Measurements from ENCODE around the gene ATP9A.

ATP9A gene

DNA sequence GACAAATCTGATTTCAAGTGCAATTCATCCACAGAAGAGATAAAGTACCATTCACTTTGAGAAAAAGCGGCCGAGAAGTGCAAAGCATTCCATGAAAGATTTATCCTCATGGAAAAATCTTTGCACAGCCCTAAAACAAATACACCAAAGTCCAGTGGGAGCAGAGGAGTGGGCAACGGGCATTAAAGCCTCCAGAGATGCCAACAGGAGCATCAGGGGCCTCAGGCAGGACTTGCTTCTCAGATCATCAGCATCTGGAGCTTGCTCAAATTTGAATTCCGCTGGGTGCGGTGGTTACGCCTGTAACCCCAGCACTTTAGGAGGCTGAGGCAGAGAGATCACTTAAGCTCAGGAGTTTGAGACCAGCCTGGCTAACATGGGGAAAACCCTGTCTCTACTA lies 115.0 kb downstream of the ATP9A start:
- Histone ChIP-seq H4K91ac (ENCODE audit: low read depth, low read length, poor library complexity) (no peak overlapping the region), H2BK12ac (ENCODE audit: low read length) (no peak overlapping the region), H2AK5ac (ENCODE audit: low read depth, low read length) (no peak overlapping the region), H2BK5ac (ENCODE audit: low read length) (no peak overlapping the region), H3K14ac (ENCODE audit: low read length) (no peak overlapping the region), H3K27ac (replicated peaks; ENCODE audit: low read length) (no peak overlapping the region), H3K4me2 (ENCODE audit: insufficient read depth, low read length, poor library complexity, severe bottlenecking) (no peak overlapping the region), H3K4me1 (ENCODE audit: control insufficient read depth in 2 of 2, insufficient read depth in 1 of 2, low read depth in 1 of 2, low read length in 2 of 2) (no peaks in the 10 kb centered on the region), H2BK120ac (ENCODE audit: low read depth, low read length) (no peak overlapping the region), H3K4ac (ENCODE audit: low read length) (no peak overlapping the region), H3K9ac (ENCODE audit: low read depth, low read length, poor library complexity) (no peak overlapping the region), H3K23ac (ENCODE audit: low read depth, low read length, poor library complexity) (no peak overlapping the region), H3K79me1 (ENCODE audit: low read depth, low read length) (no peaks in the 10 kb centered on the region), H3K18ac (ENCODE audit: low read length) (no peak overlapping the region), H4K8ac (ENCODE audit: low read depth, low read length) (no peak overlapping the region), H3K36me3 (replicated peaks in 1 of 2; ENCODE audit: control insufficient read depth in 2 of 2, insufficient read depth in 2 of 2, low read length in 2 of 2) (peaks cover 0 to 57% of the 10 kb centered on the region in 2 donors), H2AFZ (ENCODE audit: low read length) (no peak overlapping the region), H3K27me3 (ENCODE audit: control insufficient read depth in 3 of 3, insufficient read depth in 3 of 3, low read depth in 1 of 3, low read length in 3 of 3) (no peaks in the 10 kb centered on the region), H3K4me3 (ENCODE audit: low read length in 2 of 2) (no peak overlapping the region), H3K9me3 (replicated peaks in 1 of 2; ENCODE audit: control insufficient read depth in 2 of 2, insufficient read depth in 1 of 2, low read depth in 1 of 2, low read length in 2 of 2) (no peaks in the 10 kb centered on the region), H2BK15ac (ENCODE audit: low read length) (no peak overlapping the region)
- no peak for DNase-seq (ENCODE audit: low spot score)
- WGBS, 2 donors (ENCODE audit: extremely low coverage in 2 of 2, insufficient read length in 2 of 2, insufficient replicate concordance in 1 of 2) = no CpG with 5 or more reads among the region's 6 CpGs

DNA sequence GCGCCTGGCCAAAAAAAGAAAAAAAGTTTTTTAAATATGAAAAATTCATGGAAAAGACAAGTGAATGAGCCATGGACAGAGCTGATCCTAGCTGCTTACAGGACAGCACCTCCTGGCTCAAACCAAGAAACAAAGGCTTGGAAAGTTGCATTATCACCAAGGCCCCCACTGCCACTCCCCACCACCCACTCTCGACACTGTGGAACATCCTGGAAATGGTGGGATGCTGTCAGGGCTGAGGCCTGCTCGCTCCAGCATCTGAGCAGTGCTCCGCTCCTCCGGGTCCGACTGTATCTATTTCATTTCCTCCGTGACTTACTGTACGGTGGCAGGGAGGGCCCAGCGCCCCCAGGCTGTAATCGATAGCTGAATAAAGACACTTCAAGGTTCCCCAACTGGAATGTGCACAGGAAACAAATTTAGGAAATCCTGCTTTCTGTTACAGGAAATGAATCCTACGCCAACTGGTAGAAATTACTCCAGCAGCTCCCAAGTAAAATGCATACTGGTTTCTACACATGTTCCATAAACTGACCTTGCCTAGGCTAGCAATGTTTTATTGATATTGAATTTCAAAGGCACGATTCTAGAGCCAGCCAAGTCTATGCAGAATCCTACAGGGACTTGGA lies 116.2 kb downstream of the ATP9A start:
- DNase-seq (ENCODE audit: low spot score) = no peak
- Histone ChIP-seq H3K4me1 (ENCODE audit: control insufficient read depth in 2 of 2, insufficient read depth in 1 of 2, low read depth in 1 of 2, low read length in 2 of 2) (no peaks in the 10 kb centered on the region), H3K4me2 (ENCODE audit: insufficient read depth, low read length, poor library complexity, severe bottlenecking) (no peak overlapping the region), H3K27ac (replicated peaks; ENCODE audit: low read length) (no peak overlapping the region), H3K27me3 (ENCODE audit: control insufficient read depth in 3 of 3, insufficient read depth in 3 of 3, low read depth in 1 of 3, low read length in 3 of 3) (no peaks in the 10 kb centered on the region), H3K23ac (ENCODE audit: low read depth, low read length, poor library complexity) (no peak overlapping the region), H3K9me3 (replicated peaks in 1 of 2; ENCODE audit: control insufficient read depth in 2 of 2, insufficient read depth in 1 of 2, low read depth in 1 of 2, low read length in 2 of 2) (no peaks in the 10 kb centered on the region), H4K91ac (ENCODE audit: low read depth, low read length, poor library complexity) (no peak overlapping the region), H4K8ac (ENCODE audit: low read depth, low read length) (no peak overlapping the region), H2BK15ac (ENCODE audit: low read length) (no peak overlapping the region), H3K14ac (ENCODE audit: low read length) (no peak overlapping the region), H3K9ac (ENCODE audit: low read depth, low read length, poor library complexity) (no peak overlapping the region), H3K4ac (ENCODE audit: low read length) (no peak overlapping the region), H3K18ac (ENCODE audit: low read length) (no peak overlapping the region), H3K36me3 (replicated peaks in 1 of 2; ENCODE audit: control insufficient read depth in 2 of 2, insufficient read depth in 2 of 2, low read length in 2 of 2) (peaks cover 0 to 47% of the 10 kb centered on the region in 2 donors), H2BK120ac (ENCODE audit: low read depth, low read length) (no peak overlapping the region), H3K79me1 (ENCODE audit: low read depth, low read length) (no peaks in the 10 kb centered on the region), H2BK12ac (ENCODE audit: low read length) (no peak overlapping the region), H3K4me3 (ENCODE audit: low read length in 2 of 2) (no peak overlapping the region), H2BK5ac (ENCODE audit: low read length) (no peak overlapping the region), H2AFZ (ENCODE audit: low read length) (no peak overlapping the region), H2AK5ac (ENCODE audit: low read depth, low read length) (no peak overlapping the region)
- no CpG with 5 or more reads among the region's 12 CpGs for WGBS, 2 donors (ENCODE audit: extremely low coverage in 2 of 2, insufficient read length in 2 of 2, insufficient replicate concordance in 1 of 2)

- no peaks in the 10 kb centered on the region for H3K9me3 ChIP-seq (replicated peaks in 1 of 2; ENCODE audit: control insufficient read depth in 2 of 2, insufficient read depth in 1 of 2, low read depth in 1 of 2, low read length in 2 of 2)
- H3K4me2 ChIP-seq (ENCODE audit: insufficient read depth, low read length, poor library complexity, severe bottlenecking) = no peak overlapping the region
- H2BK12ac ChIP-seq (ENCODE audit: low read length) = no peak overlapping the region
- no peak overlapping the region for H3K4ac ChIP-seq (ENCODE audit: low read length)
- no peaks in the 10 kb centered on the region for H3K79me1 ChIP-seq (ENCODE audit: low read depth, low read length)
- H4K91ac ChIP-seq (ENCODE audit: low read depth, low read length, poor library complexity) = no peak overlapping the region
- no peak overlapping the region for H2BK120ac ChIP-seq (ENCODE audit: low read depth, low read length)
- DNase-seq (ENCODE audit: low spot score) = no peak
- H2AFZ ChIP-seq (ENCODE audit: low read length) = no peak overlapping the region
- H3K18ac ChIP-seq (ENCODE audit: low read length) = no peak overlapping the region
- WGBS, 2 donors (ENCODE audit: extremely low coverage in 2 of 2, insufficient read length in 2 of 2, insufficient replicate concordance in 1 of 2) = no CpG with 5 or more reads among the region's 5 CpGs
- no peak overlapping the region for H2AK5ac ChIP-seq (ENCODE audit: low read depth, low read length)
- no peaks in the 10 kb centered on the region for H3K27me3 ChIP-seq (ENCODE audit: control insufficient read depth in 3 of 3, insufficient read depth in 3 of 3, low read depth in 1 of 3, low read length in 3 of 3)
- no peak overlapping the region for H2BK5ac ChIP-seq (ENCODE audit: low read length)
- H2BK15ac ChIP-seq (ENCODE audit: low read length) = no peak overlapping the region
- H3K4me3 ChIP-seq (ENCODE audit: low read length in 2 of 2) = no peak overlapping the region
- H3K14ac ChIP-seq (ENCODE audit: low read length) = no peak overlapping the region
- no peak overlapping the region for H3K9ac ChIP-seq (ENCODE audit: low read depth, low read length, poor library complexity)
- no peak overlapping the region for H4K8ac ChIP-seq (ENCODE audit: low read depth, low read length)
- H3K36me3 ChIP-seq (replicated peaks in 1 of 2; ENCODE audit: control insufficient read depth in 2 of 2, insufficient read depth in 2 of 2, low read length in 2 of 2) = peaks cover 0 to 34% of the 10 kb centered on the region in 2 donors
- H3K4me1 ChIP-seq (ENCODE audit: control insufficient read depth in 2 of 2, insufficient read depth in 1 of 2, low read depth in 1 of 2, low read length in 2 of 2) = peaks cover 0 to 4% of the 10 kb centered on the region in 2 donors
- H3K27ac ChIP-seq (replicated peaks; ENCODE audit: low read length) = no peak overlapping the region
- no peak overlapping the region for H3K23ac ChIP-seq (ENCODE audit: low read depth, low read length, poor library complexity)
Measured at GRCh38 chr20:51650685-51651134, 117.5 kb downstream of the ATP9A start.

GRCh38 chr20:51648571-51648947 lies 119.6 kb downstream of the ATP9A start:
- Histone ChIP-seq H3K18ac (ENCODE audit: low read length) (no peak overlapping the region), H3K14ac (ENCODE audit: low read length) (no peak overlapping the region), H3K23ac (ENCODE audit: low read depth, low read length, poor library complexity) (no peak overlapping the region), H3K27me3 (ENCODE audit: control insufficient read depth in 3 of 3, insufficient read depth in 3 of 3, low read depth in 1 of 3, low read length in 3 of 3) (no peaks in the 10 kb centered on the region), H3K27ac (replicated peaks; ENCODE audit: low read length) (no peak overlapping the region), H2BK15ac (ENCODE audit: low read length) (no peak overlapping the region), H2BK12ac (ENCODE audit: low read length) (no peak overlapping the region), H3K9ac (ENCODE audit: low read depth, low read length, poor library complexity) (no peak overlapping the region), H3K36me3 (replicated peaks in 1 of 2; ENCODE audit: control insufficient read depth in 2 of 2, insufficient read depth in 2 of 2, low read length in 2 of 2) (peaks cover 0 to 15% of the 10 kb centered on the region in 2 donors), H3K4ac (ENCODE audit: low read length) (no peak overlapping the region), H3K4me3 (ENCODE audit: low read length in 2 of 2) (no peak overlapping the region), H2AK5ac (ENCODE audit: low read depth, low read length) (no peak overlapping the region), H3K4me1 (ENCODE audit: control insufficient read depth in 2 of 2, insufficient read depth in 1 of 2, low read depth in 1 of 2, low read length in 2 of 2) (peaks cover 0 to 6% of the 10 kb centered on the region in 2 donors), H2BK5ac (ENCODE audit: low read length) (no peak overlapping the region), H2AFZ (ENCODE audit: low read length) (no peak overlapping the region), H3K9me3 (replicated peaks in 1 of 2; ENCODE audit: control insufficient read depth in 2 of 2, insufficient read depth in 1 of 2, low read depth in 1 of 2, low read length in 2 of 2) (no peaks in the 10 kb centered on the region), H4K8ac (ENCODE audit: low read depth, low read length) (no peak overlapping the region), H3K4me2 (ENCODE audit: insufficient read depth, low read length, poor library complexity, severe bottlenecking) (no peak overlapping the region), H2BK120ac (ENCODE audit: low read depth, low read length) (no peak overlapping the region), H4K91ac (ENCODE audit: low read depth, low read length, poor library complexity) (no peak overlapping the region), H3K79me1 (ENCODE audit: low read depth, low read length) (no peaks in the 10 kb centered on the region)
- no CpG with 5 or more reads among the region's 2 CpGs for WGBS, 2 donors (ENCODE audit: extremely low coverage in 2 of 2, insufficient read length in 2 of 2, insufficient replicate concordance in 1 of 2)
- DNase-seq (ENCODE audit: low spot score) = no peak
